ENCODE results near the gene CDV3.

CDV3 gene

DNA sequence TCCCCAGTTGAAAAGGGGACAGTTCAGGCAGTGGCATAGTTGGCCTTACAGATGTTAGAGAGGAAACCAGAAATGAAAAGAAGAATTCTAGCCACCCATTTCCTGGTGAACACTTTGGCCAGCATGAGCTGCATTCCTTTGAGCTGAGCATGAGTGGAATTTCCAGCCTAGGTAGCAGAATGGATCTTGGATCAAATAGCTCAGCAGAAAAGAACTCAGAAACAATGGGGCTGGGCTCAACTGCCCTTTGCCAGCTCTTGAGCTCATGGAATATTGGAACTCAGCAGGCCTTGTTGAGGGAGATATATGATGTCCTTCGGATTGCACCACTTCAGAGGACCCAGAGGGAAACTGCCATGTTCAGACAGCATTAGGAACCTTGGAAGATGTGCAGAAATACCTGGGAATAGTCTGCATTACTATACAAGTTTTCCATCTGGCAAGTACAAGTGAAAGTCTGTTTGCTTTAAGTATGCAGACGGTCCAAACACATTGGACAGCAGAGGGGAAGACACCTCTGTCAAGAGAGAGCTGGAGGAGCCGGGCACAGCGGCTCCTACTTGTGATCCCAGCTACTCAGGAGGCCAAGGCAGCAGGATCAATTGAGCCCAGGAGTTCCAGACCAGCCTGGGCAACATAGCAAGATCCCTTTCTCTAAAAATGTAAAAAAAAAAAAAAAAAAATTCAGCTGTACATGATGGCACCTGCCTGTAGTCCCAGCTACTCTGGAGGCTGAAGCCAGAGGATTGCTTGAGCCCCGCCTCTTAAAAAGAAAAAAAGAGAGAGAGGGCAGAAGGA, 3.1 kb upstream of the CDV3 start:
- DNase-seq: no peak

DNA sequence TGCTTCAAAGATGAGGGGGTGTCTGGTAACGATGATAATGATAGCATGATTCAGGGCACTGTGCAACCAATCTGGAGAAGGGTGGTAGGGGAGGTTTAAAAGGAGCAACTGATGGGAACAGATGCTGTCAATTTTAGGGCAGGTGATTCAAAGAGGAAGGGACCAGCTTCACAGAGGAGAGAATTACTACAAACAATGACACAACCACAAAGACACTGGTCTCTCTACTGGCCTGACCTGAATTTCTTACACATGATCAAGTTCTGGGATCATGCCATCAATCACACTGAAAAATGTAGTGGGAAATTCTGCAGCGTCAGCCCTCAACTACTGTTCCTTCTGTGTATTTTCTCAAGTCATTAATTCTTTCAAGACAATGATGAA, 2.6 kb upstream of the CDV3 start:
- DNase-seq: peak; percentile 25

DNA sequence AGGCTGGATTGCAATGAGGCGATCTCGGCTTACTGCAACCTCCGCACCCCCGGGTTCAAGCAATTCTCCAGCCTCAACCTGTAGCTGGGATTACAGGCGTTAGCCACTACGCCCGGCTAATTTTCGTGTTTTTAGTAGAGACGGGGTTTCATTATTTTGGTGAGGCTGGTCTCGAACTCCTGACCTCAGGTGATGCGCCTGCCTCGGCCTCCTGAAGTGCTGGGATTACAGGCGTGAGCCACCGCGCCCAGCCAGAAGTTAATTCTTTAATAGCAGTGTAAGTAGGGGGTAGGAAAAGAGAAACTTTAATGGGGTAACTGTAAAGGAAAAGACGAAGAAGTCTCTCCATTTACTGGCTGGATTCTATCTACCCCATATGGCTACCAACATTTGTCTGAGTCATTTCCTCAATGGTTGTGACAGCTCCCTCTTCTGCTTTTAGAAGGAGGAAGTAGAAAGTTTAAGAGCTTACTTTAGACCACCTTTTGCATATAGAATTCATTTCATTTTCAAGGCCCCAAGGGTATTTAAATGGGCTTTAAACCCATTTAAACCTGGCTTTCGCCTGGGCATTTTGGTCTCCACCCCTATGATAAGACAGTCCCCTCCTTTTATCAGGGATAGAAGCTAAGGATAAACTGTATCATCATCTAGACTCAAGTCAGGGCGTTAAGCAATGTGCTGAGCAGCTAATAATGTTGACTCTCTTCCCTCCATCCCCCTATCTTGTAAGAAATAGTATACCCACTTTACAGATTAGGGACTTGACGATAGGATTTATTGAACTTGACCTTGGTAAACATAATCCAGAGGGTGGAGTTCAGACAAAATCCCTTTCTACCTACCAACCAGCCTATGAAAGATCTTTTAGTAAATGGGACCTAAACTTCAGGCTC, 1.1 kb upstream of the CDV3 start:
- peak; percentile 79 for DNase-seq

DNA sequence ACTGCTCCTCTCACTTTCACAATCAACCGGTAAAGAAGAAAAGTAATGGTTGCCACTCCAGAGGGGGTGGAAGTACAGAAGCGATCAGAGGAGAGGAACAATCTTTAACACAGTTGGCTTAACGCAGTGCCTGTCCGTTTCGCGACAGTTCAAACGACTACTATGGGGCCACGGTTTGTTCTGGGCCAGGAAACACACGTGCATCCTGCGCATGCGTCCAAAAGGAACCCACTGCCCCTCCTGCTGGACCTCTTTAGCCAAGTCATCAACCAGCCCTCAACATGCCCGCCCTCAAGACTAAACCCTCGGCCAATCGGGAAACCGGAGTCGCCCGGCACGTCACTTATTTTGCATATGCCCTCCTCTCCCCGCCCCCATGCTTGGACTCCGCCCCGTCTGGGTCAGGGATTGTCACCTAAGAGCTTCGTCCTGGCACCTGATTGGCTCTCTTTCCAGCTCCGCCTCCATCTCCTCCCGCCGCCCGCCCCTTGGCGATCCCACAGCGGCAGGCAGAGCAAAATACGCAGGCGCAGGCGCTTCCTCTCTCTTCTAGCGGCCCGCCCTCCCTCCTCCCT, 345 bp upstream of the CDV3 start:
- peak; percentile 100 for DNase-seq

DNA sequence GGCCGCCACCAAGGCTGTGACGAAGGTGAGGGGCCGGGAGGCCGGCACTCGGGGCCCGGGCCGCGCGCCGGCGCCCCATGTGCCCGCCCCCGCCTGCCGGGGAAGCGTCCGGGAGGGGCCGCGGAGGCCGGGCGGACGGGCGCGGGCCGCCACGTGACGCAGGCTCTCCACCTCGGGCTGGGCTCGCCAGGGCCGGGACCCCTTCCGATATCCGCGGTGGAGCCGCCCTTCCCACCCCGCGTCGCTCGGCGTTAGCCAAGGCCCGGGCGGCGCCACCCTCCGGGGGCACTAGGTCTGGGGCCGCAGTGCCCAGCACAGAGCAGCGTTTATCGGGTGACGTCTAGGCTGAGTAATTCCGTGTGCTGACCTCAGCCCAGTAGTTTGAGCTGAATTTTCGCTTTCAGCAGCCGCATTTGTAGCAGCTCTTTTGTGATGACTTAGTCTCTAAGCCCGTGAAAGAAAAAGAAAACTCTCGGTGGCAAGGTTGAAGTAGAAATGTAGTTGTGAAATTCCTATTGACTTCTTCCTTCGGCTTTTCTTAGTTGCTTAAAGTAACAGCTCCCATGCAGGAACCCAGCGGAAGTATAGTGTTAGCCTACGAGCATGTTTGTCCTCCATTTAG, 885 bp downstream of the CDV3 start:
- DNase-seq: peak; percentile 82

DNA sequence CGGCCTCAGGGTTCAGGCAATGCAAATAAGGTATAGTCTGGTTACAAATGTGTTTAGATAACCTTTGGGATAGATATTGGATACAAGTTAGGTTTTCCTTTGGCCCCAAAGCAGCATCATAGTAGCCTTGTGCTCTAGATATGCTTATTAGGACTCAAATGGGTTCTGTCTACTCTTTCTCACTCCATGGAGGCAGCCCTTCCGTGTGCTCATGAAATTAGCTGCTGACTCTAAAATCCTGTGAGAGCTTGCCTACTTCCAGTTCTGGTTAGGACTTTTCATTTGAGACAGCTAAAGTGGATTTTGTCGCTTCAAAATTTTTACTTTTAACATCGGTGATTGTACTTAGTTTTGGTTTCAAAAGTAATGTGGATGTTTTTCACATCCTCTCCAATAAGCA, 1.6 kb downstream of the CDV3 start:
- no peak for DNase-seq

DNA sequence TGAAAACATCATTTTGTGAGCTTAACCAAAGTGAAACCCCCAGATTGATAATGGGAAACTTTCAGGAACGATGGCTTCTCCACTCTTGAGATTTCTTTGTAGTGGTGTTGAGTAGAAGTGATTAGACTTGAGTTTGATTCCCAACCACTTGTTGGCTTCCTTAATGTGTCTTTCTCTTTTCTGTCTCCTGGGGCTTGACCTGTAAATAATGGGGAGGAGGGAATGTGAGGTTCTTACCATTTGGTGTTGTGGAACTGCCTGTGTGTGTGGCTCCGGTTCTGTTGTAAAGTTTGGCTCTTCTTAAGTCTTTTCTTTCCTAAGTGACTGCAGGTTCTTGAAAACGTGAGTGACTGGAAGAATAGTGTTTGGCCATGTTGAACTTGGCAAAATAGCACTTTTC, 2.7 kb downstream of the CDV3 start:
- DNase-seq: no peak

DNA sequence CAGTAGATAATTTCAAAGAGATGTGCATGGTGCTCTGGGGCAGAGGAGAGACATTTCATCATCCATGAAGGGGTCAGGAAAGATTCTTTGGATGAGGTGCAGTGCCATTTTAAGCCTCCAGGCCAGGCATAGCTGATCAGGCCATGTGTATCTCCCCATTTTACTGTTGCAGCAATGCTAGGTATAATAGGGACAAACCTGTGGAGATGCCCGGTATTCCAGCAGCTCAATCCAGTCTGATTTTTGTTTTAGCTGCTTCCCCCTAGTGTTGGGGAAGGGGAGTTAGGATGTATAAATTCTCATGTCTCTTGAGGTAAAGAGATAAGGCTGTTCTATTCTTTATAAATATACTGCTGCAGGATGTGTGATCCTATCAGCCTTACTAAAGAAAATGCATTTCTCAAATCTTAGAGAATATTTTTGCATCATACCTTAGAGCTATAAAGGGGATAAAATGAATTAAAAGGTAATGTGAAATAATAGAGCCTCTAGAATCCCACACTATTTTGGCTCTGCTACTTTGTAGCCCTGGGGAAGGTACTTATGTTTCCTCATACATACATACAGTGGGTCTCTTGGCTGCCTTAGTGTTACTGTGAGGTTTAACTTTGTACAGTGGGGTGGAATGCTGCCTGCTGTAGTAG, 5.2 kb downstream of the CDV3 start:
- DNase-seq: peak; percentile 48

DNA sequence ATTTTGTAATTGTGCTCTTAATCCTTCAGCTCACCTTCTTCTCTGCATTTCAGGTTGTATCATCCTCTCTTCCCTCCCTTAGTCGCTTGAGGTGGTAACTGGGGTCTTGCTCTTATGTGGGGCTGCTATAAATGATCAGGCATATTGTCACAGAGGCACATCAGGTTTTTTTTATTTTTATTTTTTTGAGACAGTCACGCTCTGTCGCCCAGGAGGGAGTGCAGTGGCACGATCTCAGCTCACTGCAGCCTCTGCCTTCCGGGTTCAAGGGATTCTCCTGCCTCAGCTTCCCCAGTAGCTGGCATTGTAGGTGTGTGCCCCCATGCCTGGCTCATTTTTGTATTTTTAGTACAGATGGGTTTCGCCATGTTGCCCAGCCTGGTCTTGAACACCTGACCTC, 9.9 kb downstream of the CDV3 start:
- no peak for DNase-seq

DNA sequence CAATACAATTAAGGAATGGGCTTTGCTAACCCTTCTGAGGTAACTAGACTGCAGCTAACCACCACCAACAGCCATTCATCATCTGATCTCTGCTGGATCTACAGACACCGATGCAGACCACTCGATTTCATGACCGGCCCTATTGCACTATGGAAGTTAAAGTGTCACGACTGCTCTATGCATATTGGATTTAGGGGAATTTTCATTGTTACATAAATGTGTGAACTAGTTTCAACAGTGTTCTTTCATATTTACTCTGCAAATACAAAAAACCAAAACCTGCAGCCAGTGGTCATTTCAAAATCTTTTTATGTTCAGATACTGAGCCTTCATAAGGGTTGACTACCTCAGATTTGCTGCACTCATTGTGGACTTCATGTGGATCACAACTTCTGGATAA, 14.5 kb downstream of the CDV3 start:
- DNase-seq: no peak

DNA sequence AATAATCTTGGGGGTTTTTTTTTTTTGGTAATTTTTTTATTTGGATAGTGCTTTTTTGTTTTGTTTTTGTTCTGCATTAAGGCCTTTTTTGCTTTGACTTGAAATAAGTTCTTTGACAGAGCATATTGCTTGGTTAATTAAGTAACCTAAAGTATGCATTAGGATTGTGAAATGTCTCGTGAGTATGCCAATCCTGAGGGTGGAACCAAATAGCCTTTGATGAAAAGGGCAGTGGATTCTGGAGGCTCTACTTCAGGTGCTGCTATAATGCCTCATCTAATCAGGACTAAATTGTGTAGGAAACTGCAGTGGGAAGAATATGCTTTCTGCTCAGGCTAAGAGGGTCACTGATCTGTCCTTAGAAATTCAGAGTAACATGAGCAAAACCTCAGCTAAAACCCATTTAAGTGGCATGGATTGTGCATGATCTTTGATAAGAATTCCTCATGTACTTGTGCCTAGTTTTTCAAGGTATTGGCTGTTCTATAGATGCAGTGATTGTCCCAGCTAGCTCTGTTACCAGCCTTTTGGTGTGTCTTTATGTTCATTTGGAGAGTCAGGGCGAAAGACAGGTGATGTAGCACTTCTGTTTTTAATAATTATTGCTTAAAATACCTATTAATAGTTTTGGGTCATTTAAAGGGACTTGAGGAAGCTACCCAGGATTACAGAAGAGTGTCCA, 15.4 kb downstream of the CDV3 start:
- DNase-seq: no peak

DNA sequence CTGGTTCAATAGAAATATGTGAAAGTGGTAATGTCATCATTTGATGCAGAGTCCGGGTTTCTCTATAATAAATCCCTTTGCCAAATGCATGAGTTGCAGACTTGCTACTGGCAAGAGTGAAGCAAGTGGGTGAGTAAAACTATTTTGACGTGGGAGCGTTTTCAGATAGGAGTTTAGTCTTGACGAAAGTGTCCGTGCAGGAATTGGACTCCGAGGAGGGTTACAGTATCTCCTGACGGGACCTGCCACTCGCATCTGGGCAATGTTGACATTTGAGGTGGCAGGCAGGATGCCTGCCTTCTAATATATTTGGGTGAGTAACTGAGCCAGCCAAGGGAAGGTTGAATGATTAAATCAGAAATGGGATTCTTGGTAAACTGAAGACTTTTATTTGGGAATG, 16.0 kb downstream of the CDV3 start:
- no peak for DNase-seq

DNA sequence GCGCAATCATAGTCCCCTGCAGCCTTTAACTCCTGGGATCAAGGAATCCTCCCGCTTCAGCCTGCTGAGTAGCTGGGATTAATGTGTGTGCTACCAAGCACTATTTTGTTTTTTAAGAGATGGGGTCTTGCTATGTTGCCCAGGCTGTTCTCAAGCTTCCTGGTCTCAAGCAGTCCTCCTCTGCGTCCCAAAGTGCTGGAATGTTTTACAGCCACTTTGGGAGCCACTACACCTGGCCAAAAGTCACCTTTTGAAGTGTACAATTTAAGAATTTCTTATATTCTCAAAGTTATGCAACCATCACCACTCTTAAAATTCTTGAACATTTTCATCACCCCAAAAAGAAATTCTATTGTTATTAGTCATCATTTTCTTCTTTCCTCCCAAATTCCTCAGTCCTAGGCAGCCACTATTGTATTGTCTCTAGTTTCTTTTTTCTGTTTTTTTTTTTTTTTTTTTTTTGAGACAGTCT, 17.8 kb downstream of the CDV3 start:
- DNase-seq: no peak

DNA sequence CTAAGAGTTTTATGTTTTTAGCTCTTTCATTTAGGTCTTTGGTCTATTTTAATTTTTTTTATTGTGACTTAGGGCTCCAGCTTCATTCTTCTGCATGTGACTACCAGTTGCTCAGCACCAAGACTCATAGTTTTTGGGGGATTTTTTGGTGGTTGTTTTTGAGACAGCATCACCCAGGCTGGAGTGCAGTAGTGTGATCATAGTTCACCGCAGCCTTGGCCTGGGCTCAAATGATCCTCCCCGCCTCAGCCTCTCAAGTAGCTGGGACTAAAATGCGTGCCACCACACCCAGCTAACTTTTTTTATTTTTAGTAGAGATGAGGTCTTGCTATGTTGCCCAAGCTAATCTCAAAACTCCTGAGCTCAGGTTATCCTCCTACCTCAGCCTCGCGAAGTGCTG, 19.4 kb downstream of the CDV3 start:
- DNase-seq: no peak

DNA sequence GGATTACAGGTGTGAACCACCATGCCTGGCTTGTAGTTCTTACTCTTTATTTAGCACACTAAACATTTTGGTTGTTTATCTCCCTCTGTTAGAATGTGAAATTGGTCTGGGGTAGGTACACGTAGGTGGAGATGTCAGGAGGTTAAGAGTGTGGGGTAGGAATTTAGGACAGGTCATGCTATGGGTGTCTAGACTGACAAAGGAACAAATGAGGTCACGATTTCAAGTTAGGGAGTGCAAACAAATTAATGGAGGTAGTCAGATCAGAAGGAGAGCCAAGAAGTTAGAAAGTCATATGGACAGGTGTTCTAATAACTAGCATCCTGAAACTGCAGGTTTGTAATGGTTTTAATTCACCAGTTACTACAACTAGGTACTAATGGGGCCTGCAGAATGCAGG, 19.8 kb downstream of the CDV3 start:
- DNase-seq: no peak

DNA sequence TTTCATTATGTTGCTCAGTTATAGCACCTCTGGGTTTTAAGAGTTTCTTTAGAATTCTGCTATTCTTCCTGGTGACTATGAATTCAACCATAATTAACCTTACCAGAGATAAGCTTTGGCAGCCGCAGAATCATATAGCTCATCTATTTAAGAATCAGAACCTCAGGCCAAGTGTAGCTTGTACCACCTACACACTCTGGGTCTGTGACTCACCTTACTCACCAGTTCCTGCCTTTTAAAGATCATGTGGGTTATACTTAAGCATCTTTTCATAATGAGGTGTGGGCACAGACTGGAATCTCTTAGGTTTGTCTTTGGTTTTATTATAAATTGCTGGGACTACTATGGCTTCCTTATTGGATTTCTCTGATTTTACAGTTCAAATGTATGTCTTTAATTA, 21.9 kb downstream of the CDV3 start:
- DNase-seq: no peak

DNA sequence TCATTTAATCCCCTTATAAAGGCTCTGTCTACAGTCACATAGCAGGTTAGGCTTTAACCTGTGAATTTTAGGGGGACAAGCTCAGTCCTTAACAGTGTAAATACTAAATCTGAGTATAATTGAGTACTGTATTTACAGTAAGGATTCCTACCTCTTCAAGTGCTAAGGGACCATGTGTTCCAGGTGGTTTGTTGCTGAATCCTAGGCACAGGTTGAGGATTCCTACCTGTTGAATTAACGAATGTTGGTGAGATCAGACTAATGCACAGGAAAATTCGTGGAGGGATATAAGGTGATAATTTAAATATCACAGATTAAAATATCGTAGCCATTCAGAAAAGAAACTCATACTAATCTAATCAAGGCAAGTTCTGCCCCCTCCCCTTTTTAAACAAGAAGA, 24.9 kb downstream of the CDV3 start:
- no peak for DNase-seq

DNA sequence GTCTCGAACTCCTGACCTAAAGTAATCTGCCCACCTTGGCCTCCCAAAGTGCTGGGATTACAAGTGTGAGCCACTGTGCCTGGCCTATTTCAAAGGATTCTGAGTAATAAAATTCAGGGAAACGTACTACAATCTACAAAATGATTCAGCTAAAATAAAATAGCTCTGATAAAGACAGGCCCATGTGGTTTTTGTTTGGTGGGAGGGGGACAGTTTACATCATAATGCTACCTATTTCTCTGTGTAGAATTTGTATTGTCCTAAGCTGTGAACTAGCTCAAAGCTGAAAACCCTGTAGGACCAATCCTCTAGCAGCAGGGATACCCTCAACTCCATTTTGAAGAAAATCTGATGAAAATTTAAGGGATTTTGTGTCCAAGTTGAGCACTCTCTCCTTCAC, 25.8 kb downstream of the CDV3 start:
- peak; percentile 28 for DNase-seq

DNA sequence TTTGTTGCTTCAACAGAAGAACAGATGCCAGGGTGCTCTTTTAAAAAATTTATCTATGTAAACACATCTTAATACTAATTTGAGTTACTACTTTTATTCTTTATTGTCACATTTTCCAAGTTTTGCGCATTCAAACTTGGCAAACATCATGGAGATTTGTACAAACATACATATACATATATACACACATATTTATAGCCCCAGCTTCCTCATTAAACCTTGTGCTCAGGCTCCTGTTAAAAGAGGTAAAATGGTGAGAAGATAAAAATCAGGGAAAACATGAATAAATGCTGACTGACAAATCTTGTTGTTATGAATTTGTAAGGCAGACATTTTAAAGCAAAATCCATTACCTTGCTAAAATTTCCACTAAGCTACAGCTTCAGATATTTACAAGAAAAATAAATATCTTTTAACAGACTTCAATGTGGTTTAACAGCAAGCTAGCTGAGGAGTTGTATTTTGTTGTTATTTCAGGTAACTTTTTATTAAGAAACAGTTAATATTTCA, 27.1 kb downstream of the CDV3 start:
- no peak for DNase-seq

DNA sequence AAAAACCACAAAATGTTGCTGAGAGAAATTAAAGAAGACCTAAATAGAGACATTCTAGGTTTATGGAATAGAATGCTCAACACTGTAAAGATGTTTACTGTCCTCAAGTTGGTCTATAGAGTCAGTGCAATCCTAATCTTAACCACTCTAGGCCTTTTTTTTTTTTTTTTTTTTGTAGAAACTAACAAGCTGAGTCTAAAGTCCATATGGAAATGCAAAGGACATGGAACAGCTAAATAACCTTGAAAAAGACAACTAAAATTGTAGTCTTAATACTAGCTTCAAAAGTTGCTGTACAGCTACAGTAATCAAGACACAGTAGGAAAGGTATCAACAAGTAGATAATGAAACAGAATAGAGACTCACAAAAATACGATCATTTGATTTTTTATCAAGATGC, 32.9 kb downstream of the CDV3 start:
- no peak for DNase-seq

DNA sequence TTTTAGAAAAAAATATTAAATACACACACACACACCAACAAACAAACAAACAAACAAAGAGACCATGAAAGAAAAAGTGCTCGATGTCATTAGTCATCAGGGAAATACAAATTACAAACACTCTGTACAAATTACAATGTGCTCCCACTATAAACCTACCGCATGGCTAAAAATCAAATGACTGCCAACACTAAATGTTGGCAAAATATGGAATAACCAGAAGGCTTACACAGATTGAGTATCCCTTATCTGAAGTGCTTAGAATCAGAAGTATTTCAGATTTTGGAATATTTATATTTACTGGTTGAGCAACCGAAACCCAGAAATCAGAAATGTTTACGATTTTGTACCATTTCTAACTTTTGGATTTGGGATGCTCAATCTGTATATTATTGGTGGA, 33.4 kb downstream of the CDV3 start:
- no peak for DNase-seq

DNA sequence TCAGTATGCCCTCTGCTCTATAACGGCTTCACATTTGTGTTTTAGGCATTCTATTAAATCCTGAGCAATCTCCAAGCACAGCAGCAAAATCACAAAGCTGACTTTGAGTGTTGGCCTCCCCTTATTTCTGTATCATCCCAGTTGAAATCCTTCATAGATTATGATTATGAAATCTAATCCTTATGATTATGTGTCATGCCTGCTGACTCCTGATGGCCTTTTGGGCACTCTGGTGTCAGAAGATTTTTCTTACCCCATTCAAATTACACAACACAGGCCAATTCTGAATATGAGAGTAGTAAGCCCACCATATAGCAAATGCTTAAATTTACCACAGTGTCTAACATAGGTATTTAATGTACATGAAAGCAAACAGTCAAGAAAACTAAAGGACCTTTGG, 34.3 kb downstream of the CDV3 start:
- no peak for DNase-seq

All from hematopoietic multipotent progenitor cell treated with erythropoietin and hydrocortisone succinate and interleukin-3 and kit ligand, for 8 days (in vitro differentiated cells).